HG03066 (cell line): ENCODE data around the gene TUBB4B.

Experiments used
- ATAC-seq: cut with Tn5 transposase; IDR thresholded peaks from one replicate; pipeline ENCODE4 v1.9.1; 2021; ENCODE audit warnings: low read depth; ENCODE audit not compliant: unreplicated experiment

Gene TUBB4B

DNA sequence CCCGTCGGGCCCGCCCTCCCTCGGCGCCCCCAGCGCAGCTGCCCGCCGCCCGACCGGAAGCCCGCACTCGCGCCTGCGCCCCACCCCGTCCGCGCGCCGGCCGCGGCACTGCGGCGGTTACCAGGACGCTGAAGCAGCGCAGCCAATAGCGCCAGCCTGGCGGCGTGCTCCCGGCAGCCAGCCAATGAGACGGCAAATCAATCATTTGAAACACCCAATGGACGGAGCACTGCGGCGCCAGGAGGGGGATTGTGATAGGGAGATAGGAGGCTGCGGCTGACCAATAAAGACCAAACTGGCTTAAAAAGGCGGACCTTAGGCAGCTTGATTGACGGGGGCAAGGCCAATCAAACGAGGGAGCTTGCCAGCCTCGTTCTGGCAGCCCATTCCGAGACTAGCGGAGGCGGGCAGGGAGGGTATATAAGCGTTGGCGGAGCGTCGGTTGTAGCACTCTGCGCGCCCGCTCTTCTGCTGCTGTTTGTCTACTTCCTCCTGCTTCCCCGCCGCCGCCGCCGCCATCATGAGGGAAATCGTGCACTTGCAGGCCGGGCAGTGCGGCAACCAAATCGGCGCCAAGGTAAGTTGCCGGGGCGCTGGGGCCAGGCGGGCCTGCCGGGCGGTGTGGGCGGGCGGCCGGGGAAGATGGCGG, at the start of gene TUBB4B:
TUBB4B (plus strand) TSS at position 447 of the 649 bp plus-strand sequence; CDS start at position 521, 74 bp downstream.
- ATAC-seq, result peak; percentile 84

DNA sequence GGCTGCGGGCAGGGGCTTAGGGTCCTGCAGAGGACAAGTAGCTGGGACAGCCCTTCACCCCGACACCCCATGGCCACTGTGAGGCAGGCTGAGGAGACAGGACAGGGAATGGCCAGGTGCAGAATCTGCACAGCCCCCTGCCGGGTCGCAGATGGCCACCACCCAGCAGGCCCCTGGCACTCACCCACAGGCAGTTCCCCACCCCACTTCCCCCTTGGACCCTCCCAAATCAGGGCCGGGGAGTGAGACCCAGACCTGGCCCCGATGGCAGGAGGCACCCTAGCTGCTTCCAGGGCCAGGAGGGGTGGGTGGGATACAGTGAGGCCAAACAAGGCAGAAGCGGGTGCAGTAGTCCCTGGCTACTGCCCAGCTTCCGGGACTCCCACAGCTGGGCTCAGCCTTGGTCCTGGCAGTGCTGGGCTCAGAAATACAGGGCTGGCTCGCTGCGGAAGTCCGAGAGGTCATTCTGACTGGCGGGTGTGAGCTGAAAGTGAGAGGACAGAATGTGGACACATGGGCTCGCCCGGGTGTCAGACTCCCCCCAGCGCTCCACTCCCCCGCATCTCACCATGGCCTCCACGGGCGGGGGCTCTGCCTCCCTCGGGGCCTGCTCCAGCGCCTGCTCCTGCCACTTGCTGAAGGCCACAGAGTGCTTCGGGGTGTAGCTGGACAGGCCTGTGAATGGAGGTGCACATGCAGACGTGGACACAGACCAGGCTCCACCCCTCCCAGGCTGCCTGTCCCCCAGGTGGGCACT, 49.2 kb upstream of the TUBB4B start:
- no peak for ATAC-seq

DNA sequence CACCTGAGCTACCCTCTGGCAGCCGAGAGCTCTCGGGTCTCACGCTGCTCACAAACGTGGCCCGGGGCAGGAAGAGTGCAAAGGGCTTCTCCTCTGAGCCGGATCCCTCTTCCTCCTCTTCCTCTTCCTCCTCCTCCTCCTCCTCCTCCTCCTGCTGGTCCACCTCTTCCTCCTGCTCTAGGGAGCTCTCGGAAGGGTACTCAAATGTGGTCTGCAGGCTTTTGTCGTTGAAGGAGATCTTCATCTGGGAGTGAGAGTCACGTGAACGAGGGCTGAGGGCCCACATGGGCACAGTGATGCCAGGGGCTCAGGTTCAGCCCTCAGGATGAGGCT, 48.7 kb upstream of the TUBB4B start:
- no peak for ATAC-seq

DNA sequence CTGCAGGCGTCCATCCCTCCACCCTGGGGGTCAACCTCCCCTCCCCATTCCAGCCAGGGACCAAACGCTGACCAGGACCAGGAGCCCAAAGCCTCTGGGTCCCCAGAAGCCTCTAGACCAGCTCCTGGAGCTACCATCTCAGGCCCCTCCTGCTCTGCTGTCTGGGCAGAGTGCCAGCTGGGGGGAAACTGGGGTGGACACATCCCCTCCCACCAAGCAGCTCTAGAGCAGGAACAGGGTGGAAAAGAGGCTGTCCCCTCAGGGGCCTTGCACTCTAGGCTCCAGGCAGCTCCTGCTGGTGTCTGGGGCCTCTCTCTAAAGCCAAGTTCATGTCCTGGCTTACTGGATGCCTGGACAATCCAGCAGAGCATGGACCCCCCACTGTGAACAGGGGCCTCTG, 48.2 kb upstream of the TUBB4B start:
- ATAC-seq, result no peak

DNA sequence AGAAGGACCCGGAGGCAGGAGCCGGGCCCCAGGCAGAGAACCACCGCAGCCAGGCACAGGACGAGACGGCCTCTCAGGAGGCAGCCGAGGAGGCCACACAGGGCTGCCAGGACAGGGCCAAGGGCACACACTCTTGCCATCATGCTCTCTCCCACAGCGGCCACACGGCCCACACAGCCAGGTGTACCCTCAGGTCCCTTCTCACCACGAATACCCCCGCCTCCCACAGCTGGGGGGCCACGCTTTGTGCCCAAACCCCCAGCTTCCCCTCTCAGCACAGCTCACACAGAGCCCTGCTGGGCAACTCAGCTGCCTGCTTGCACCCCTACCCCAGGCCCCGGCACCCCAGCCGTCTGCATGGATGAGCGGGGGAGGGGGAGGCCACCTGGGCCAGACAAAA, 47.3 kb upstream of the TUBB4B start:
- ATAC-seq, result no peak

DNA sequence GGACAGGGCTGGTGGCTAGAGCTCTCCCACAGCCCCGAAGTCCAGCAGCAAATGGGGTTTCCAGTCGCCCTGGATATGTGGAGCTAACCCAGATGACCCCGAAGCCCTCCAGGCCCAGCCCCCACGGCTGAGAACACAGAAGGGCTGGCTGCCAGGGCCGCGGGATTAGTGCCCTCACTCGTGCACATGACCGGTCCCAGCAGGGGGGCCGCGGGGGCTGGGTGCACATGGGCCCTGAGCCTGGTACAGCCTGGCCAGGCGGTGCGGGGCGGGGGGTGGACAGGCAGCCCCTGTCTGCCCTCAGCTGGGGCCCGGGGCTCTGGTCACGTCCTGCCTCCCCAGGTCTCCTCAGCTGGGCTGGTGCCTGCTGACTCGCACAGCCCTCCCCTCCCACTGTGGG, 46.7 kb upstream of the TUBB4B start:
- no peak for ATAC-seq

DNA sequence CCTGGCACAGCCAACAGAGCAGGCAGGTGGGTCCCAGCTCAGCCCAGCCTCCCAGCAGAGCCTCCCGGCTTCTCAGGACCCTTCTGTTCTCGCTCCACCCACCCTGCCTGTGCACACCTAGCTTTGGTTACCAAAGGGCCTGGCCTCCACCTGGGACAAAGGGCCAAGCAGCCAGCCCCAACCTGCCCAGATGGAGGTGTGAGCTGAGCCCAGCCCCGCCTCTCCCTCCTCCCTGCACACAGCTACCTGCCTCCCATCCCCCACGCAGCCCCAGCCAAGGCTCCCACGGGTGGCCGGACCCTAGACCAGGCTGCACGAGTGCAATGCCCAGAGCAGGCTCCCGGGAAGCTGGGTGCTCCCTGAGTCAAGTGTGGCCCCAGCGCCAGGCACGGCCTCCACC, 46.2 kb upstream of the TUBB4B start:
- ATAC-seq, result no peak

DNA sequence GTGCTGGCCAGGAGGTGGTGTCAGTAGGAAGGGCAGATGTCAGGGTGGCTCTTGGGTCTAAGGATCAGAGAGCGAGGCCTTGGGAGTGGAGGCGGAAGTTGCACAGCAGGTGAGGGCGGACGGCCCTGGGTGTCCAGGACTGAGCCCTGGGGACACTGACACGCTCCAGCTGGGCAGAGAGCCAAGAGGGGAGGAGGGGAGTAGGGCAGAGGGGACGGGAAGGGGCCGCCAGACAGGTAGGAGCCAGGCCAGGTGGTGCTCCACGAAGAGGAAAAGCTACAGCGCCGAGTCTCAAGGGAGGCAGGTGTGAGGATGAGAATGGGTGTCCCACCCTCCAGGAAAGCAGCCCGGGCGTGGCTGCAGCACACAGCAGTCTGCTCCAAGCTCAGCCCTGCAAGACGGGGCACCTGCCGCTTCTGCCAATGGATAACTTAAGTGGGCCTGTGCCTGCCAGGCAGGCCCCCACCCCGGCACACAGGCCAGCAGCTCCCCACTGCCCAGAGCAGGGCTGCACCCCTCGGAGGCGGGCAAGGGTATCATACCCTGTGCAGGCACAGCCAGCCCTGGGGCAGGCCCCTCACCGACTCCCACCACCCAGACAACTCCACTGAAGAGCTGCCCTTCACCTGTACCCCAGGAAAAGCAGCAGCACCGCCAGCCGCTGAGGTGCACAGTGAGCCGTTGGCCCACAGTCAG, 45.4 kb upstream of the TUBB4B start:
- no peak for ATAC-seq

GRCh38 chr9:137198051-137198901, 42.8 kb upstream of the TUBB4B start:
- no peak for ATAC-seq

- no peak for ATAC-seq
These were observed 42.2 kb upstream of the TUBB4B start for GRCh38 chr9:137198902-137199283.

- no peak for ATAC-seq
These were observed 41.5 kb upstream of the TUBB4B start for GRCh38 chr9:137199411-137200121.

- ATAC-seq, result peak; percentile 92
These were observed 40.5 kb upstream of the TUBB4B start, which contains the start of gene TPRN for GRCh38 chr9:137200311-137201204. TPRN (minus strand) TSS chr9:137200741; CDS start chr9:137200711, 30 bp downstream.

- no peak for ATAC-seq
These were observed 39.8 kb upstream of the TUBB4B start for GRCh38 chr9:137201205-137201868.

DNA sequence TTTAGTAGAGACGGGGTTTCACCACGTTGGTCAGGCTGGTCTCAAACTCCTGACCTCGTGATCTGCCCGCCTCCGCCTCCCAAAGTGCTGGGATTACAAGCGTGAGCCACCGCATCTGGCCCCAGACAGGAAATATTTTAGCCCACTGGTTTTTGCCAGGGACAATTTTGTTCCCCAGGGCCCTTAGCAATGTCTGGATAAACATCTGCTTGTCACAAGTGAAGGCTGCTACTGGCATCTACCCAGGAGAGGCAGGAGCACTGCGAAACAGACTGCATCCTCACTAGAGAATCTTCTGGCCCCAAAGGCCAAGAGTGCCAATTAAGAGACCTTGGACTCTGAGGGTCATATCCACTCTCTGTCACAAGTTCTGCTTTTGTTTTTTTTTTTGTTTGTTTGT, 38.1 kb upstream of the TUBB4B start:
- no peak for ATAC-seq

GRCh38 chr9:137204731-137205125, 36.4 kb upstream of the TUBB4B start:
- no peak for ATAC-seq

- no peak for ATAC-seq
These were observed 35.7 kb upstream of the TUBB4B start, which contains the start of the genes NDOR1 and TMEM203 for GRCh38 chr9:137205126-137206069. NDOR1 (plus strand) TSS chr9:137205700; CDS start chr9:137205778, 78 bp downstream. TMEM203 (minus strand) TSS chr9:137205648; CDS start chr9:137205414, 234 bp downstream.

GRCh38 chr9:137206602-137207001, 34.5 kb upstream of the TUBB4B start:
- no peak for ATAC-seq
